Mucosa of descending colon (tissue), 3 donors: ENCODE measurements around the gene S100A7. TPM values are rescaled to one million over a fixed set of nuclear protein-coding genes. Genes with fewer than 3 reads are reported as not detected.
"Not testable (repeated sequence)": the region's sequence is repeated elsewhere in the genome, so short reads cannot be mapped to it uniquely, and the experiment has no call there.

ENCODE experiments used
- ATAC-seq: fragments of 200-7000 bp; cut with Tn5 transposase; one replicate; pipeline ENCODE4 v1.9.1; 2020; ENCODE audit warnings: mild to moderate bottlenecking, moderate library complexity
- DNase-seq, 3 donors: peaks; one replicate each; pipeline ENCODE4 v3.0.0-alpha.2; 2020
- H3K36me3 ChIP-seq: fragments of 200-600 bp; one replicate; pipeline ENCODE4 v1.8.0; 2021; ENCODE audit warnings: low read depth, mild to moderate bottlenecking
- H3K4me1 ChIP-seq: fragments of 200-600 bp; one replicate; pipeline ENCODE4 v1.8.0; 2021; ENCODE audit warnings: low read depth, mild to moderate bottlenecking
- H3K4me3 ChIP-seq: fragments of 200-600 bp; one replicate; pipeline ENCODE4 v1.8.0; 2021; ENCODE audit warnings: mild to moderate bottlenecking
- H3K9me3 ChIP-seq: fragments of 200-600 bp; one replicate; pipeline ENCODE4 v1.8.0; 2021; ENCODE audit warnings: mild to moderate bottlenecking
- intact Hi-C, 2 donors: fragments of 100-400 bp; cut with DNase I in 1 of 2; cut with micrococcal nuclease in 1 of 2; formaldehyde crosslinking; loops; one replicate each; pipeline versions ENCODE4 v1.11.0 to v1.11.1; 2022; cut with DNase I, micrococcal nuclease
- total RNA-seq, 3 donors: library from RNA; stranded (reverse); fragmentation: NEBNext Ultra II Directional in 2 of 3; extraction: Animal tissue kit (Norgen Biotek cat#: 25700) in 2 of 3; gene quantifications; one replicate each; pipeline versions ENCODE4 v1.2.1 to v1.2.4, GENCODE V29; 2021 to 2023
- TF ChIP-seq, protein P1 (sequence below): fragments of 200-600 bp; IDR thresholded peaks from one replicate; pipeline ENCODE4 v1.8.0; 2022; ENCODE audit warnings: antibody characterized with exemption, mild to moderate bottlenecking
- donor health status: DM: no; HTN: no; CAD: no; lungs with moderate emphysema.
- donor health status: DM: no; HTN: no; CAD: no.
- donor health status: DM: no; HTN: yes; CAD: no.

S100A7 gene
- total RNA-seq, 3 donors from 2014 or later = not detected

DNA sequence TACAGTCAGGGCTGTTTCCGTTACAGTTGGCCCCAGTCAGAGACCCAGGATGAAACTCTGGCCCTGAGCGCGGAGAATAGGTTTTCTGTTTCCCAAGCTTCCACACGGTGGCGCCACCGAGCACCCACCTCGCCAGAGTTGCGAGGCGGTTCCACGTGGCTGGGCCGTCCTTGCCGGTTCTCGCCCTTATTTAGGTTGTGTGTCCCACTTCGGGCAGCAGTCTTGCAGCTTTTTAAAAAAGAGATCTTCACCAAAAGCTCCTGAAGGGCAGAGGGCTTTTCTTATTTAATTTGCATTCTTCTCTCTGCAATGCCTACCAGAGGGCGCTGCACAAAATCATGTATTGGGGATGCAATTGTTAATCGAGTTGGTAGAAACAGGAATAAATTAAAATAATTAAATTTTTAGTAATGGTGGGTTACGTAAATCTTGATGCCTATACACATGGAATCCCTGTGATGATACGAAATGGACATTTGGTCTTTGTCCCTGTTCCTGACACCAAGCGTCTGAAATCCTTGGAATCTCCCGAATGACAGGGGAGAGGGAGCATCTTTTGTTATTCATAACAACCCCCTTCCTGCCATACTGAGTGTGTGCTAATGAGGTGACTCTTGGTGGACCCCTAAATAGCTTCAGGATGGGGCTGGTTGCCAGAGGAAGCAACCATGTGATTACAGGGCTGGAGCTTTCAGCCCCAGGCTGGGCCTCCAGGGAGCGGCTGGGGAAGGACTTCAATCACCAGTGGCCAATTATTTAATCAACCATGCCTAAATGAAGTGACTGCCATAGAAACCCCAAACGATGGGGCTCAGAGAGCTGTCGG lies 5.6 kb upstream of the S100A7 start:
- TF ChIP-seq, protein P1, sequence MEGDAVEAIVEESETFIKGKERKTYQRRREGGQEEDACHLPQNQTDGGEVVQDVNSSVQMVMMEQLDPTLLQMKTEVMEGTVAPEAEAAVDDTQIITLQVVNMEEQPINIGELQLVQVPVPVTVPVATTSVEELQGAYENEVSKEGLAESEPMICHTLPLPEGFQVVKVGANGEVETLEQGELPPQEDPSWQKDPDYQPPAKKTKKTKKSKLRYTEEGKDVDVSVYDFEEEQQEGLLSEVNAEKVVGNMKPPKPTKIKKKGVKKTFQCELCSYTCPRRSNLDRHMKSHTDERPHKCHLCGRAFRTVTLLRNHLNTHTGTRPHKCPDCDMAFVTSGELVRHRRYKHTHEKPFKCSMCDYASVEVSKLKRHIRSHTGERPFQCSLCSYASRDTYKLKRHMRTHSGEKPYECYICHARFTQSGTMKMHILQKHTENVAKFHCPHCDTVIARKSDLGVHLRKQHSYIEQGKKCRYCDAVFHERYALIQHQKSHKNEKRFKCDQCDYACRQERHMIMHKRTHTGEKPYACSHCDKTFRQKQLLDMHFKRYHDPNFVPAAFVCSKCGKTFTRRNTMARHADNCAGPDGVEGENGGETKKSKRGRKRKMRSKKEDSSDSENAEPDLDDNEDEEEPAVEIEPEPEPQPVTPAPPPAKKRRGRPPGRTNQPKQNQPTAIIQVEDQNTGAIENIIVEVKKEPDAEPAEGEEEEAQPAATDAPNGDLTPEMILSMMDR = peak; percentile 77
- Histone ChIP-seq H3K36me3 (no peaks in the 10 kb centered on the region), H3K4me1 (peaks cover 3% of the 10 kb centered on the region), H3K9me3 (no peaks in the 10 kb centered on the region), H3K4me3 (no peak overlapping the region)
- DNase-seq (peak in 2 of 3 donors; percentile 56 to 76), ATAC-seq (peak; percentile 85)
- intact Hi-C loops = no loop called here

DNA sequence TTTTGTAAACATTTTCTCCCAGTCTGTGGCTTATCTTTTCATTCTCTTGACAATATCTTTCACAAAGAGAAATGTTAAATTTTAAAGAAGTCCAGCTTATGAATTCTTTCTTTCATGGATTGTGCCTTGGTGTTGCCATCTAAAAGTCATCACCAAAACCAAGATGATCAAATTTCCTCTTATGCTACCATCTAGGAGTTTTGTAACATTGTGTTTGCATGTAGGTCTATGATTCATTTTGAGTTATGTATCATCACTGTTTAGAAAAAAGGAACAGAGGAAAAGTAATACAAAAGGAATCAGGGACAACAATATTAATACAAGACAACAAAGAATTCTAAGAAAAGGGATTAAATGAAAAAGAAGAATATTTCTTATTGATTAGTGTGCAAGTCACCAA lies 2.3 kb upstream of the S100A7 start:
- ATAC-seq, intact Hi-C loops, H3K36me3 ChIP-seq, H3K4me1 ChIP-seq, H3K9me3 ChIP-seq, DNase-seq, H3K4me3 ChIP-seq: not testable (repeated sequence)

DNA sequence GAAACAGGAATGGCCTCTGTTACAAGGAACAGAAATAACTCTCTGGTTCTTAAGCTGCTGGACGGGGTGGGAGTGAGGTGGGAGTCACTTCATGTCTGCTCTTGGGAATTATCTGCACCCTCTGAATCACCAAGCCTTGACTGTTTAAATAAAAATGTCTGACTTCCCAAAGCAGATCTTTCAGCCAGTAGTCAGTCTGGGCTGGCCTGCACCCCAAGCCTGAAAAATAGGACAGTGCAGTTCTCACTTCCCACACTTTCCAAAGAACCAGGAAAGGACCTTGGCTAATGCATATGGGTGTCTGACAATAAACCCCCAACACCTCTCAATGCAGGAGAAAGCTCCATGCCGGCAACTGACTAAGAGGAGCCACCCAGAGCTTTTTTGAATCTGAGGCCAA lies 796 bp downstream of the S100A7 start:
- TF ChIP-seq, protein P1 = no peak
- ATAC-seq = no peak
- no peak for DNase-seq

DNA sequence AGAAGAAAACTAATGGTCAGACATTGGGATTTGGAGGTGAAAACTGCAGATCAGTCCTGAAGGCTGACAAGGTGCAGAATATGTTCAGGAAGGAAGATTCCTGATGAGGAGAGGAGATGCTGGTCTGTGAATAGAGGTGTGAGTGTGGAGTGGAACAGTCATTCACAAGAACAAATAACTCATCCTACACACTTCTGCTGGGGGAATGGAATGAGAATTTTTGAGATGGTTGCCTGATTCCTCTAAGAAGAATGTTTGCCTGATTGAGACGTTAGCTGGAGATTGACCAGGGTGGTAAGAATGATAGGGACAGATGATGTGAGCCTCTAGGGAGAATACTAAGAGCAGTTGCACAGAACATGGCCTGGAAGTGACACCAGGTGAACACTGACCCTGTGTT lies 4.1 kb downstream of the S100A7 start:
- intact Hi-C loops = no loop called here
- TF ChIP-seq, protein P1 = no peak
- ATAC-seq (no peak), DNase-seq (no peak)
- no peaks in the 10 kb centered on the region for H3K36me3 ChIP-seq
- H3K4me3 ChIP-seq = no peak overlapping the region
- H3K4me1 ChIP-seq = no peaks in the 10 kb centered on the region
- H3K9me3 ChIP-seq = no peaks in the 10 kb centered on the region

More for the DNA sequence above, 796 bp downstream of the S100A7 start:
- H3K4me3 ChIP-seq = no peak overlapping the region
- no peaks in the 10 kb centered on the region for H3K9me3 ChIP-seq
- no peaks in the 10 kb centered on the region for H3K36me3 ChIP-seq
- intact Hi-C loops = no loop called here
- no peaks in the 10 kb centered on the region for H3K4me1 ChIP-seq

DNA sequence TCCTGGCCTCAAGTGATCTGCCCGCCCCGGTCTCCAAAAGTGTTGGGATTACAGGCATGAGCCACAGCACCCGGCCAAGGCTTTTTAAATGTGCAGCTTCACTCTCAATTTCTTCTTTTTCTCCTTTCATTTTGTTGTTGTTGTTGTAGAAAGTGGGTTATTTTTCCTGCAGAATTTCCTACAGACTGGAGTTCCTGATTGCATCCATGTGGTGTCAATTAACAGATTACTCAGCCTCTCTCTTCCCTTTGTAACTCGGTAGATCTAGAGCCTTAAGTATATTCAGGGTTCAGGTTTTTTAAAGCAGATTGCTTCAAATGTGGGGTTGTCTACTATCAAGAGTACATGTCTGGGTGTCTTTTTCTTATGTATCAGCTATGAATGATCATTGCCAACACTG lies 11.6 kb downstream of the S100A7 start:
- ATAC-seq, H3K4me1 ChIP-seq, H3K4me3 ChIP-seq, H3K36me3 ChIP-seq, H3K9me3 ChIP-seq, DNase-seq, intact Hi-C loops: not testable (repeated sequence)

DNA sequence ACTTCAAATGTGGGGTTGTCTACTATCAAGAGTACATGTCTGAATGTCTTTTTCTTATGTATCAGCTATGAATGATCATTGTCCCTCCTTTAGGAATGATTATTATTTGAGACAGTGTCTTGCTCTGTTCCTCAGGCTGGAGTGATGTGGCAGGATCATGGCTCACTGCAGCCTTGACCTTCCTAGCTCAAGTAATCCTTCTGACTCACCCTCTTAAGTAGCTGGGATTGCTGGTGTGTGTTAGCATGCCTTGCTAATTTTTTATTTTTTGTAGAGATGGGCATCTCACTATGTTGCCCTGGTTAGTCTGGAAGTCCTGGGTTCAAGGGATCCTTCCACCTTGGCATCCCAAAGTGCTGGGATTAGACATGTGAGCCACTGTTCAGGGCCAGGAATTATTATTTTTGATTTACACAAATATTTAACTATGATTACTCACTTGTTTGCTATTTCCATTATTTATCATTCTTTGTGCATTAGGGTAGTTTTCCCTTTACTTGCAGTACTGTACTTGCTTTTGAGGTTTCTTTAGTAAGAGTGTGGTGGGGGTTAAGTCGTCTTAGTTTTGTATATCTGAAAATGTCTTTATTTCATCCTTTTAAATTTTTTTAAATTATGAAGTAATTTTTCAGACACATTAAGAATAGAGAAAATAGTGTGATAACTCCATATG lies 12.8 kb downstream of the S100A7 start:
- H3K4me3 ChIP-seq = no peak overlapping the region
- no peaks in the 10 kb centered on the region for H3K9me3 ChIP-seq
- no peak for DNase-seq
- TF ChIP-seq, protein P1 = no peak
- H3K4me1 ChIP-seq = no peaks in the 10 kb centered on the region
- no peak for ATAC-seq
- no peaks in the 10 kb centered on the region for H3K36me3 ChIP-seq
- intact Hi-C loops = no loop called here
